Activated naive CD4-positive, alpha-beta T cell treated with anti-CD3 and anti-CD28 coated beads, Interleukin-2, amount 50 U/mL, for 24 hours (primary cell): Measurements from ENCODE around the gene BRF1.
"Not testable (repeated sequence)": the region's sequence is repeated elsewhere in the genome, so short reads cannot be mapped to it uniquely, and the experiment has no call there.

Experiments used
- H3K27ac Mint-ChIP-seq: one replicate; pipeline ENCODE4 v1.8.0; 2021; ENCODE audit warnings: mild to moderate bottlenecking, mixed read lengths
- H3K27me3 Mint-ChIP-seq: one replicate; pipeline ENCODE4 v1.8.0; 2021; ENCODE audit warnings: mixed read lengths
- H3K36me3 Mint-ChIP-seq: one replicate; pipeline ENCODE4 v1.8.0; 2021; ENCODE audit warnings: mixed read lengths
- H3K4me1 Mint-ChIP-seq: one replicate; pipeline ENCODE4 v1.8.0; 2021; ENCODE audit warnings: mixed read lengths
- H3K4me3 Mint-ChIP-seq: one replicate; pipeline ENCODE4 v1.8.0; 2021; ENCODE audit warnings: mild to moderate bottlenecking, mixed read lengths
- H3K9me3 Mint-ChIP-seq: one replicate; pipeline ENCODE4 v1.8.0; 2021; ENCODE audit warnings: mixed read lengths

BRF1 gene

DNA sequence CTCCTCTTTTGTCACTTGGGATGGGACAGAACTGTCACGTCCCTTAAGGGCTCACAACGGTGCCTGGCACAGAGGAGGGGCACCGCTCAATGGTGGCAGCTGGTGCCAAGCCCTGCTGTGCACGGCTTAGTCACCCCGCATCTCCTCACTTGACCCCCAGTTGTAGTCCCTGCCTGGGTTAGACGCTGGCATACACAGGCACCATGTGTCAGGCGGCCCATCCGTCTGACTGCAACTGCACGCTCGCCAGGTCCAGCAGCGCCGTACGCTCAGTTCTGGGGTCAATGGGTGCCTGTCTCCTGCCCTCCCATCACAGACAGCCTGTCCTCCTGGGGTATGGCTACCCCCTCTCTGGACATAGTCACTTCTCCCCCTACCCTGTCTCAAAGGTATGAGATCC, 12.2 kb upstream of the BRF1 start:
- H3K4me1 Mint-ChIP-seq = peaks cover 27% of the 10 kb centered on the region
- peak overlapping the region; percentile 59 for H3K27ac Mint-ChIP-seq
- H3K9me3 Mint-ChIP-seq = no peaks in the 10 kb centered on the region
- H3K4me3 Mint-ChIP-seq = peak overlapping the region; percentile 81
- H3K36me3 Mint-ChIP-seq = no peaks in the 10 kb centered on the region
- H3K27me3 Mint-ChIP-seq = no peaks in the 10 kb centered on the region

DNA sequence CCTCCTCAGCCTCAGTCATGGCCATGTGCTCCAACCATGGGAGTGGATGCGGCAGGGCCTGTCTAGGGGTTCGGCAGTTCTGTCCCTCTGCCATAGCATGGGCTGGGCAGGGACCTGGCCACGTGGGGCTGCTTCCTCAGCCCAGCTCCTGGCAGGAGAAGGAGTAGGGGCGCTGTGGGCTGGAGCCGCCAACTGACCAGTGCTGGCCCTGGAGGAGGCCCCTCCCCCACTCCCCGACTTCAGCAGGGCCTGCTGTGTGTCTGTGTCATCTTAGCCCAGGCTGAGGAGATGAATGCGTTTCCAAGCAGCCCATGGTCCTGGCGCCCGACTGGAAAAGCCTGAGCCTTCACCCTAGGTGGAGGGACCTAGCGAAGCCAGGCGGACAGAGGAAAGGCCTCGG, 11.0 kb upstream of the BRF1 start:
- H3K36me3 Mint-ChIP-seq = no peaks in the 10 kb centered on the region
- no peak overlapping the region for H3K27ac Mint-ChIP-seq
- H3K4me1 Mint-ChIP-seq = peaks cover 18% of the 10 kb centered on the region
- no peak overlapping the region for H3K4me3 Mint-ChIP-seq
- no peaks in the 10 kb centered on the region for H3K27me3 Mint-ChIP-seq
- no peaks in the 10 kb centered on the region for H3K9me3 Mint-ChIP-seq

DNA sequence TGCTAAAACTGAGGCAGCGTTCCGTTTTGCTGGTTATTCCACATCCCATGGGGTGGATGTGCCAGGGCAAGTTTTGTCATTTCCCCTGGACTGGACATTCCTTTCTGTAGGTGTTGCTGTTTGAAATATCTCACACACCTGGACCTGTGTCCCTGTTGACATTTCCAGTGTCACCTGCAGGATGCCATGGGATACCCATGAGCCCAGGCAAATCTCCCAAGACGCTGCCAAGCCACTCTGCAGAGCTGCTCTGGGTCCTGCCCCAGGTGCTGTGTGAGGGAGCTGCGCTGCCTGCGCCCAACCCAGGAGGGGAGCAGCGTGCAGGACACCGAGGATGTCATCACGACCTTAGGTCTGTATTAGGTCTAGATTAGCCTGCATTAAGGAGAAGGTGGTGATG, 8.6 kb upstream of the BRF1 start:
- H3K27ac Mint-ChIP-seq = no peak overlapping the region
- H3K4me3 Mint-ChIP-seq = no peak overlapping the region
- no peaks in the 10 kb centered on the region for H3K27me3 Mint-ChIP-seq
- peaks cover 17% of the 10 kb centered on the region for H3K4me1 Mint-ChIP-seq
- H3K9me3 Mint-ChIP-seq = no peaks in the 10 kb centered on the region
- no peaks in the 10 kb centered on the region for H3K36me3 Mint-ChIP-seq

DNA sequence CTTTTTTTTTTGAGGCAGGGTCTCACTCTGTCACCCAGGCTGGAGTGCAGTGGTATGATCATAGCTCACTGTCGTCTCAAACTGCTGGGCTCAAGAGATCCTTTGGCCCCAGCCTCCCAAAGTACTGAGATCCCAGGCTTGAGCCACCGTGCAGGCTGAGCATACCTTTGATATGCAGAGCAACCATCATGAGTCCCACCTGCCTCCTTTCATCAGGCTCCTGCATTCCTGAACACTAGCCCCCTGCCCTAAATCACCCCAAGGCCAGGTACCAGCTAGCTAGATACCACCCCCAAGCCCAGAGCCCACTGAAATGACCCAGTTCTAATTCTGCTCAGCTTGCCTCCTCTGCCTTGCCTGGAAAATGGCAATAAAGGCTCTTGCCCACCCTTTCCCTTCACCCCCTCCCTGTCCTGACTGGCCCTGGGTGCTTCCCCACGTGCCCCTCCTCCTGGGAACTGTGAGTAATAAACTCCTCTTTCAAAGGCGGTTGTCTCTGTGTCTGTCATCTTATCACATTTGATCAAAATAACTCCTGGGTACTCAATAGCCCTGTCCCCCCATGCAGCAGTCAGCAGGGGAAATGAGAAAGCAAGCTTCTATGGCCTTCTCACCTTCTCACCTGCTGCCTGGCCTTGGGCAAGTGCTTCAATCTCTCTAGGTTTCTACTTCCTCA, 6.4 kb upstream of the BRF1 start:
- Mint-ChIP-seq H3K27me3 (no peaks in the 10 kb centered on the region), H3K4me3 (no peak overlapping the region), H3K27ac (no peak overlapping the region), H3K36me3 (no peaks in the 10 kb centered on the region), H3K9me3 (no peaks in the 10 kb centered on the region), H3K4me1 (peaks cover 24% of the 10 kb centered on the region)

DNA sequence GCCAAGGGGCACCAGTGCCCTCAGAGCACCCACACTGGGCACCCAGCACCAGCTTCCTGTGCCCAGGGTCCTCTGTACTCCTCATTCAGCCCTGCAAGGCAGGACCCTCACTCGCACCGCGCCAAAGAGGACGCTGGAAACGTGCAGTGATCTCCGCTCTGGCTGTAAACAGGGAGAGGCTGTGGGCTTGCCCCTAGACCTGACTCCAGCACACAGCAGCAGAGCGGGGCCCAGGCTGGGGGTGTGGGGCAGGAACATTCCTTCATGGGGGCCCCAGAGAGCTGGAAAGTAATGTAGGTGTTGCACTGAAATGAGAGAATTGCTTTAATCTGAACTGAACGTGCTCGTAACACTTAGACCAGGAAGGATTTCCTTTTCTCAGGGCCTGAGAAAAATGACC, 5.0 kb upstream of the BRF1 start:
- no peak overlapping the region for H3K27ac Mint-ChIP-seq
- no peak overlapping the region for H3K4me3 Mint-ChIP-seq
- H3K9me3 Mint-ChIP-seq = no peaks in the 10 kb centered on the region
- H3K27me3 Mint-ChIP-seq = no peaks in the 10 kb centered on the region
- H3K4me1 Mint-ChIP-seq = peaks cover 27% of the 10 kb centered on the region
- no peaks in the 10 kb centered on the region for H3K36me3 Mint-ChIP-seq

DNA sequence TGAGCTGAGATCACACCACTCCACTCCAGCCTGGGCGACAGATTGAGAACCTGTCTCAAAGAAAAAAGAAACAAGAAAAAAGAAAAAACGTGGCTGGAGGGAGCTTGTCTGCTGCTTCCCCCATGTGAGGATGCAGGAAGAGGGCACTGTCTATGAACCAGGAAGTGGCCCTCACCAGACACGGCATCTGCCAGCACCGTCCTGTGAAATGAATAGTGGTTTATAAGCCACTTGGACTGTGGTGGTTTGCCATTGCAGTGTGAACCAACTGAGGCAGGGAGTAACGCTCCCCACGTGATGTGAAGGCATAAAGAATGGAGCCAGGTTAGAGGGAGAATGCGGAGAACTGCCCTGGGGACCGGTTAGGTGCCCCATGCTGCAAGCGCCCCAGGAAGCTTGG, 4.5 kb upstream of the BRF1 start:
- peaks cover 27% of the 10 kb centered on the region for H3K4me1 Mint-ChIP-seq
- H3K36me3 Mint-ChIP-seq = no peaks in the 10 kb centered on the region
- H3K9me3 Mint-ChIP-seq = no peaks in the 10 kb centered on the region
- no peaks in the 10 kb centered on the region for H3K27me3 Mint-ChIP-seq
- H3K27ac Mint-ChIP-seq = no peak overlapping the region
- no peak overlapping the region for H3K4me3 Mint-ChIP-seq

DNA sequence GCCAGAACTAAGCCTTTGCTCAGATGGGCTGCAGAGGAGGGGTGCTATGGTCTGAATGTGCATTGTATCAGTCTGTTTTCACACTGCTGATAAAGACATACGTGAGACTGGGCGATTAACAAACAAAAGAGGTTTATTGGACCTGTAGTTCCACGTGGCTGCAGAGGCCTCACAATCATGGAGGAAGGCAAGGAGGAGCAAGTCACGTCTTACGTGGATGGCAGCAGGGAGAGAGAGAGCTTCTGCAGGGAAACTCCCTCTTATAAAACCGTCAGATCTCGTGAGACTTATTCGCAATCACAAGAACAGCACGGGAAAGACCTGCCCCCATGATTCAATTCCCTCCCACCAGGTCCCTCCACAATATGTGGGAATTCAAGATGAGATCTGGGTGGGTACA, 3.8 kb upstream of the BRF1 start:
- Mint-ChIP-seq H3K4me1 (peaks cover 31% of the 10 kb centered on the region), H3K27ac (peak overlapping the region; percentile 82), H3K27me3 (no peaks in the 10 kb centered on the region), H3K9me3 (no peaks in the 10 kb centered on the region), H3K36me3 (no peaks in the 10 kb centered on the region), H3K4me3 (no peak overlapping the region)

DNA sequence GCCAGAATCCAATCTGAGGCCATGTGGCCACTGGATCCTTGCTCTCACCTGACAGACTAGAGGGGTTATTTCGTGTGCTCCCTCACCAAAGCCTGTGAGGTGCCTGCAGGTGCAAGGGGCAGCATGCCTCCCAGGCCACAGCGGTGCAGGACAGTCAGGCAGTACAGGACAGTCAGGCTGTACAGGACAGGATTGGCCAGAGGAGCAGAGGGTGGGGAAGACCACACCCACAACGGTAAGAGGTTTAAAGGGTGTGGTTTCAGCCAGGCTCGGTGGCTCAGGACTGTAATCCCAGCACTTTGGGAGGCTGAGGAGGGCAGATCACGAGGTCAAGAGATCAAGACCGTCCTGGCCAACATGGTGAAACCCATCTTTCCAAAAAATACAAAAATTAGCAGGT, 3.1 kb upstream of the BRF1 start:
- no peak overlapping the region for H3K4me3 Mint-ChIP-seq
- H3K9me3 Mint-ChIP-seq = no peaks in the 10 kb centered on the region
- peaks cover 37% of the 10 kb centered on the region for H3K4me1 Mint-ChIP-seq
- no peak overlapping the region for H3K27ac Mint-ChIP-seq
- no peaks in the 10 kb centered on the region for H3K27me3 Mint-ChIP-seq
- H3K36me3 Mint-ChIP-seq = no peaks in the 10 kb centered on the region

DNA sequence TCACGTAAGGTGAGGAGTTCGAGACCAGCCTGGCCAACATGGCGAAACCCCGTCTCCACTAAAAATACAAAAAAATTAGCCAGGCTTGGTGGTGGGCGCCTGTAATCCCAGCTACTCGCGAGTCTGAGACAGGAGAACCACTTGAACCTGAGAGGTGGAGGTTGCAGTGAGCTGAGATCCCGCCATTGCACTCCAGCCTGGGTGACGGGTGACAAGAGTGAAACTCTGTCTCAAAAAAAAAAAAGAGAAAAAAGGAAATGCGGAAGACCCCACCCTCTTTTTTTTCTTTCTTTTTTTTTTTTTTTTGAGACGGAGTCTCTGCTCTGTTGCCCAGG, 1.1 kb upstream of the BRF1 start:
- Mint-ChIP-seq H3K4me3 (peak overlapping the region; percentile 90), H3K4me1 (peaks cover 50% of the 10 kb centered on the region)
- H3K27me3 Mint-ChIP-seq, H3K9me3 Mint-ChIP-seq, H3K27ac Mint-ChIP-seq, H3K36me3 Mint-ChIP-seq: not testable (repeated sequence)

DNA sequence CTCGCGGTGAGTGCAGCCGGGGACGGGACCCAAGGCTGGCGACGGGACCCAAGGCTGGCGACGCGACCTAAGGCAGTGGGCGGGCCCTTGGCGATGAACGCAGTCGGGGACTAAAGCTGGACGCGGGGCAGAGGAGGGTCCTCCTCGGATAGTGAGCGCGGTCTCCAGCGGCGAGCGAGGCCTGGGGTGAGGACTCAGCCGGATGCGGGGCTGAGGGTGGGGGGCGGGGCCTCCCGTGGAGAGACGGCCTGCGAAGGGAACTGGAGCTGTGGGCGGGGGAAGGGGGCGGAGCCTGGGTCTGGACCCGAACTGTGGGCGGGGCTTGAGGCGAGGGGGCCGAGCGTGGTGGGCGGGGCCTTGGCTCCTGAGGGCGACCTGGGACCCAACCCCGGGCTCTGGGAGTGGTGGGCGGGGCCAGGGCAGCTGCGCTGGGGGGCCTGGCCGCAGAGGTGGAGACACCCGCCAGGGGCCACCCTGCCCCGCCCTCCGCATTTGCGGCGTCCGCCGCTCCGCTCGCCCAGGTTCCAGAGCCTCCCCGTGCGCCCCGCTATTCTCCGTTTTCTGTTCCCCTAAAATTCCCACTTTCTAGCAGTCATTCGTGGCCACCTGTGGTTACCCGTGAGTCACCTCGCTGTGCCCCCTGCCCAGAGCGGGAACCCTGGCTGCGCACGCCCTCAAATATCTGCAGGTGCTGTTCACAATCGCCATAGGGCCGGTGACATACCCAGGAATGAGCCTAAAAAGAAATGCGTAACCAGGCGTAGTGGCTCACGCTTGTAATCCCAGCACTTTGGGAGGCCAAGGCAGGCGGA, 508 bp upstream of the BRF1 start:
- Mint-ChIP-seq H3K4me3 (peak overlapping the region; percentile 90), H3K27me3 (no peaks in the 10 kb centered on the region), H3K9me3 (no peaks in the 10 kb centered on the region), H3K36me3 (no peaks in the 10 kb centered on the region), H3K27ac (peak overlapping the region; percentile 82), H3K4me1 (peaks cover 50% of the 10 kb centered on the region)

DNA sequence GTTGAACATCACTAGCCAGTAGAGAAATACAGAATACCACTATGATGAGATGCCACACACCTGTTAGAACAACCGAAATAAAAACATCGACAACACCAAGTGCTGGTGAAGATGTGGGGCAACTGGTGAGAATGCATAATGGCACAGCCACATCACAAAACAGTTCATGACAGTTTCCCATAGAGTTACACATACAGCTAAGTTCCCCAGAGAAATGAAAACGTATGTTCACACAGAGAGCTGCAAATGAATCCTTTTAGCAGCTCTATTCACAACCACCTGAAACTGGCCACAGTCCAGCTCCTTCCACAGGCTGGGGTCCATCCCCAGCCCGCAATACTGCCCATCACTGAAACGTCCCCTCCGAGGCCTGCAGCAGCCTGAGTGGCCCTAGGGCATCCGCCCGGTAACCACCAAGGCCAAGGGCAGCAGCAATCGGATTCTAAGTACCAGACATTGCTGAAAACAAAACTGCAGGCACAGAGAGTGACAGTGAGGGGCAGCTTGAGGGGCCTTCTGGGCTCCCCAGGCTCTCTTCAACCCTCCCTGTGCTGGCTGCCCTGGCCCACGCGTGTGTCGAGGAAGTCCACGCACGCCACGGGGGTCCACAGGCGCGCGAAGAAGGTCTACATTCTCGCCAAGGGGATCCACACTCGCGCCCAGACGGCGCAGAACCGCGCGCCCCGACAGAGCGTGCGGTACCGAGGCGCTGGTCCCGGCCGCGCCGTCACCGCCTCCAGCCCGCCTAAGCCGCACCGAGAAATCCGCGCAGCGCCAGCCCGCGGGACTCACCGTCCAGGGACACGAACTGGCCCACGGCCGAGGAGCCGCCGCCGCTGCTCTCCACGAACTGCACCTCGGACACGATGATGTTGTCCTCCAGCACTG, 903 bp downstream of the BRF1 start:
- H3K36me3 Mint-ChIP-seq = no peaks in the 10 kb centered on the region
- peak overlapping the region; percentile 88 for H3K4me3 Mint-ChIP-seq

DNA sequence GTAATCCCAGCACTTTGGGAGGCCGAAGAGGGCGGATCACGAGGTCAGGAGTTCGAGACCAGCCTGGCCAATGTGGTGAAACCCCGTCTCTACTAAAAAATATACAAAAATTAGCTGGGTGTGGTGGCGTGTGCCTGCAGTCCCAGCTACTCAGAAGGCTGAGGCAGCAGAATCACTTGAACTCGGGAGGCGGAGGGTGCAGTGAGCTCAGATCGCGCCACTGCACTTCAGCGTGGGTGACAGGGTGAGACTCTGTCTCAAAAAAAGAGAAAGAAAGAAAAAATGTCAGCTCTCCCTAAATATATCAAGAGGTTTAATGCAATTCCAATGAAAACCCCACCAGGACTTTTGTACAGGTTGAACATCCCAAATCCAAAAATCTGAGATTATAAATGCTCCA, 3.5 kb downstream of the BRF1 start:
- not testable (repeated sequence) for H3K27ac Mint-ChIP-seq, H3K9me3 Mint-ChIP-seq, H3K36me3 Mint-ChIP-seq, H3K27me3 Mint-ChIP-seq, H3K4me3 Mint-ChIP-seq
- peaks cover 51% of the 10 kb centered on the region for H3K4me1 Mint-ChIP-seq

More for the DNA sequence above, 903 bp downstream of the BRF1 start:
- no peaks in the 10 kb centered on the region for H3K27me3 Mint-ChIP-seq
- H3K9me3 Mint-ChIP-seq = no peaks in the 10 kb centered on the region
- H3K27ac Mint-ChIP-seq = peak overlapping the region; percentile 82
- peaks cover 46% of the 10 kb centered on the region for H3K4me1 Mint-ChIP-seq

DNA sequence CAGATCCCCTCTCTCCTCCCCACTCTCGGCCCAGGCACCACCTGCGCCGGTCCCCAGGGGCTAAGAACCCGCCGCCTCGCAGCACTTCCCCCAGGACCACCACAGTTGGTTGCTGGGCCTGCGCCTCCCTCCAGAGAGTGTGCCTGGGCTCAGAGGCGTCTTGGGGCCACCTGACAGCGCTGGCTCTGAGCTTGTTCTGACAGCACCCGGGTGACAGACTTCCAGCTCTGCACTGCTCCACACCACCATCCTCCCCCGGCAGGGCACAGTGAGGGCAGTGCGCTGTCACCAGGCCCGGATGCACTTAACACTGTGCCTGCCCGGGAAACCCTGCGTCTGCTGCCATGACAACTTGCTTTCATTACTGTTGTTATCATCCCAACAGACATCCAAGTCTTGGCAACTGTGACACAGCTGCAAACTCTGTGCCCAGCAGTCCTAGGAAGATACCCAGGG, 6.6 kb downstream of the BRF1 start:
- H3K27me3 Mint-ChIP-seq = no peaks in the 10 kb centered on the region
- no peaks in the 10 kb centered on the region for H3K36me3 Mint-ChIP-seq
- H3K4me3 Mint-ChIP-seq = peak overlapping the region; percentile 57
- H3K4me1 Mint-ChIP-seq = peaks cover 54% of the 10 kb centered on the region
- H3K27ac Mint-ChIP-seq = peak overlapping the region; percentile 88
- no peaks in the 10 kb centered on the region for H3K9me3 Mint-ChIP-seq

DNA sequence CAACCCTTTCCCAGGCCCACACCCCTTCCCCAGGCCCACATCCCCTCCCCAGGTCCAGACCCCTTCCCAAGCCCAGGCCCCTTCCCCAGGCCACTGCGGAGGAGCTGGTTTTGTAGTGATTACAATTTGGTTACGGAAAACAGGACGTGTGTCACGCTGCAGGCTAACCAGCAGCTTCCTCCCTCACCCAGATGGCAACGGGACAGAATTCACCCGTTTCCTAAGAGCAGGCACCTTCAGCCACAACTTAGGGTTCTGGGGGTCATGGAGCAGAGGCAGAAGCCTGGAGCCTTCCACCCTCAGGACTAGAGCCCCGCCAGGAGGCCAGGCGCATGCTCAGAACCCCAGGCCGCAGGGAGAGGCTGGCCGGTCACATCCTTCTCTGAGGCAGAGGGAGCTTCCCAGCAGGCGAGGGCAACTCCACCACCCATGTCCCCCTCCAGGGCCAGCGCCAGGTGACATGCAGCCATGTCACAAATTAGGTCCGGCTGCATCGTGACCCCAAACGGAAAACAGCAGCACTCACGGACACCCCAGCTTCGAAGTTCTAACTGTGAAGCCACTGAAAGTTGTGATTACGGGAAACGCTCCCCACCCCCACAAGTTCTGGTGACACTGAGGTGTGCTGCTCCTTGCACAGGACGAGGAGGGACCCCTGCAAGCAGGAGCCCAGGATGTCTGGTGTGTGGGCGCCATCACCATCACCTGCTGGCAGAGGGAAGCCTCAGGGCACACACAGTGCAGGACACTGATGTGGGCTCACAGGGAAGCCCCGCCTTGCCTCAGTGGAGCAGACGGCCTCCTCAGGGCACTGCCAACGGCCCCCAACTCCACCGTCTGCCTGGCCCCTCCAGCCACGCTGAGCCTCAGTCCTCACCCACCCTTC, 7.7 kb downstream of the BRF1 start:
- H3K4me3 Mint-ChIP-seq = peak overlapping the region; percentile 63
- no peaks in the 10 kb centered on the region for H3K36me3 Mint-ChIP-seq

More for the DNA sequence above, 7.7 kb downstream of the BRF1 start:
- Mint-ChIP-seq H3K27me3 (no peaks in the 10 kb centered on the region), H3K9me3 (no peaks in the 10 kb centered on the region), H3K4me1 (peaks cover 48% of the 10 kb centered on the region), H3K27ac (no peak overlapping the region)
